Neural cell (in vitro differentiated cells): ENCODE results near the gene SESN1. TPM values are rescaled to one million over a fixed set of nuclear protein-coding genes. Genes with fewer than 3 reads are reported as not detected.

Experiments used
- H2AFZ ChIP-seq: fragments of 200-600, 300-800 bp; sonication (generic), shearing (Covaris generic); 2 replicates; pipeline ENCODE4 v1.6.0; 2014; ENCODE audit warnings: low read depth, mild to moderate bottlenecking, antibody characterized with exemption, low read length, moderate library complexity
- H3F3A ChIP-seq: fragments of 200-600 bp; shearing (Covaris generic); 2 replicates; pipeline ENCODE4 v1.6.1; 2016; ENCODE audit warnings: mild to moderate bottlenecking, moderate library complexity, mixed read lengths, antibody characterized with exemption, low read length; ENCODE audit not compliant: insufficient read depth, poor library complexity, severe bottlenecking
- H3K27ac ChIP-seq: fragments of 200-600, 300-800 bp; sonication (generic), shearing (Covaris generic); 2 replicates; pipeline ENCODE4 v1.5.1; 2014; ENCODE audit warnings: mild to moderate bottlenecking, low read length, moderate library complexity
- H3K27me3 ChIP-seq: fragments of 300-800, 200-600 bp; sonication (generic), shearing (Covaris generic); 2 replicates; pipeline ENCODE4 v1.6.0; 2014; ENCODE audit warnings: mild to moderate bottlenecking, low read depth, low read length, moderate library complexity; ENCODE audit not compliant: insufficient read depth
- H3K36me3 ChIP-seq: fragments of 300-800, 200-600 bp; sonication (generic), shearing (Covaris generic); 2 replicates; pipeline ENCODE4 v1.5.1; 2014; ENCODE audit warnings: mild to moderate bottlenecking, antibody characterized with exemption, low read length, moderate library complexity; ENCODE audit not compliant: insufficient read depth
- H3K4me2 ChIP-seq: fragments of 300-800, 200-600 bp; sonication (generic), shearing (Covaris generic); 2 replicates; pipeline ENCODE4 v1.6.0; 2014; ENCODE audit warnings: mild to moderate bottlenecking, low read length
- H3K4me3 ChIP-seq: fragments of 300-800, 200-600 bp; sonication (generic), shearing (Covaris generic); 2 replicates; pipeline ENCODE4 v1.5.1; 2014; ENCODE audit warnings: mild to moderate bottlenecking, low read length, moderate library complexity
- H3K79me2 ChIP-seq: fragments of 200-600 bp; shearing (Covaris generic); replicated peaks from 2 replicates; pipeline ENCODE4 v1.6.0; 2014; ENCODE audit warnings: mild to moderate bottlenecking, low read length, moderate library complexity; ENCODE audit not compliant: insufficient read depth
- H3K9ac ChIP-seq: fragments of 300-800, 200-600 bp; sonication (generic), shearing (Covaris generic); 2 replicates; pipeline ENCODE4 v1.6.1; 2016; ENCODE audit warnings: mild to moderate bottlenecking, low read length, mixed read lengths
- H3K9me2 ChIP-seq: fragments of 200-600 bp; shearing (Covaris generic); 2 replicates; pipeline ENCODE4 v1.6.1; 2016; ENCODE audit warnings: mild to moderate bottlenecking, low read length, mixed read lengths; ENCODE audit not compliant: insufficient read depth
- H3K9me3 ChIP-seq: fragments of 200-600, 300-800 bp; sonication (generic), shearing (Covaris generic); 2 replicates; pipeline ENCODE4 v1.6.1; 2016; ENCODE audit warnings: mild to moderate bottlenecking, mixed run types, low read length, moderate library complexity, mixed read lengths
- H4K20me1 ChIP-seq: fragments of 200-600 bp; shearing (Covaris generic); 2 replicates; pipeline ENCODE4 v1.6.1; 2016; ENCODE audit warnings: mild to moderate bottlenecking, mixed run types; ENCODE audit not compliant: insufficient read depth
- CTCF ChIP-seq: fragments of 450-650 bp; IDR thresholded peaks from 2 replicates; pipeline ENCODE4 v1.5.1; 2014; ENCODE audit warnings: antibody characterized with exemption, mild to moderate bottlenecking, moderate library complexity; ENCODE audit not compliant: poor library complexity, severe bottlenecking
- EP300 ChIP-seq: fragments of 450-650 bp; conservative IDR thresholded peaks from 2 replicates; pipeline ENCODE4 v1.6.1; 2014; ENCODE audit warnings: antibody characterized with exemption, mild to moderate bottlenecking, moderate library complexity; ENCODE audit not compliant: poor library complexity, severe bottlenecking
- EZH2 ChIP-seq: fragments of 200-600, 300-800 bp; shearing (Covaris generic), sonication (generic); IDR thresholded peaks from 2 replicates; pipeline ENCODE4 v1.6.1; 2014; ENCODE audit warnings: antibody characterized with exemption, low read length, borderline replicate concordance, mild to moderate bottlenecking; ENCODE audit not compliant: insufficient read depth, poor library complexity, severe bottlenecking
- MXI1 ChIP-seq: fragments of 450-650 bp; conservative IDR thresholded peaks from 2 replicates; pipeline ENCODE4 v1.6.1; 2014; ENCODE audit warnings: antibody characterized with exemption, mild to moderate bottlenecking; ENCODE audit not compliant: poor library complexity, severe bottlenecking
- POLR2AphosphoS5 ChIP-seq: IDR thresholded peaks from 2 replicates; pipeline ENCODE4 v1.6.1; 2012
- RAD21 ChIP-seq: fragments of 450-650 bp; conservative IDR thresholded peaks from 2 replicates; pipeline ENCODE4 v1.6.1; 2014; ENCODE audit warnings: antibody characterized with exemption, mild to moderate bottlenecking, moderate library complexity
- REST ChIP-seq: IDR thresholded peaks from 2 replicates; pipeline ENCODE4 v1.6.1; 2012; ENCODE audit warnings: borderline replicate concordance
- SMC3 ChIP-seq: fragments of 450-650 bp; conservative IDR thresholded peaks from 2 replicates; pipeline ENCODE4 v1.6.1; 2014; ENCODE audit warnings: antibody characterized with exemption, mild to moderate bottlenecking, moderate library complexity; ENCODE audit not compliant: poor library complexity
- TAF1 ChIP-seq: IDR thresholded peaks from 2 replicates; pipeline ENCODE4 v1.6.1; 2012; ENCODE audit warnings: low read depth
- polyA plus RNA-seq: library from polyadenylated mRNA; depleted of rRNA; stranded (reverse); fragments of >200 nt; gene quantifications from 2 replicates; pipeline ENCODE4 v1.2.3, GENCODE V29; 2014

The SESN1 gene
- polyA plus RNA-seq, 1 donor from 2014 or later = 46.4 TPM

- H3K4me3 ChIP-seq = no peak overlapping the region
- H3K36me3 ChIP-seq = no peaks in the 10 kb centered on the region
- no peak overlapping the region for H3K9ac ChIP-seq
- H3K9me3 ChIP-seq = no peaks in the 10 kb centered on the region
- no peak overlapping the region for H3K27ac ChIP-seq
- H3K9me2 ChIP-seq = no peaks in the 10 kb centered on the region
- no peak overlapping the region for H2AFZ ChIP-seq
- H4K20me1 ChIP-seq = no peaks in the 10 kb centered on the region
- no peak overlapping the region for H3K4me2 ChIP-seq
- H3F3A ChIP-seq = no peaks in the 10 kb centered on the region
- H3K79me2 ChIP-seq = no peaks in the 10 kb centered on the region
- TF ChIP-seq REST = no peak
- no peak for TF ChIP-seq EZH2
- no peak for TF ChIP-seq TAF1
- no peak for TF ChIP-seq POLR2AphosphoS5
- TF ChIP-seq MXI1 = no peak
- no peak for TF ChIP-seq CTCF
- TF ChIP-seq SMC3 = no peak
- no peak for TF ChIP-seq RAD21
- no peak for TF ChIP-seq EP300
- H3K27me3 ChIP-seq = no peaks in the 10 kb centered on the region
Observed at GRCh38 chr6:108953681-108954080, 141.0 kb downstream of the SESN1 start.

GRCh38 chr6:108952776-108953486 lies 141.7 kb downstream of the SESN1 start:
- no peaks in the 10 kb centered on the region for H3K27me3 ChIP-seq
- H3K27ac ChIP-seq = no peak overlapping the region
- TF ChIP-seq POLR2AphosphoS5 (no peak), EP300 (no peak), SMC3 (no peak), EZH2 (no peak), MXI1 (no peak), CTCF (no peak), TAF1 (no peak), REST (no peak), RAD21 (no peak)
- H3K4me2 ChIP-seq = no peak overlapping the region
- no peaks in the 10 kb centered on the region for H3K9me3 ChIP-seq
- H3K9ac ChIP-seq = no peak overlapping the region
- H3K9me2 ChIP-seq = no peaks in the 10 kb centered on the region
- H3K36me3 ChIP-seq = no peaks in the 10 kb centered on the region
- H2AFZ ChIP-seq = no peak overlapping the region
- no peaks in the 10 kb centered on the region for H3F3A ChIP-seq
- no peaks in the 10 kb centered on the region for H4K20me1 ChIP-seq
- no peak overlapping the region for H3K4me3 ChIP-seq
- H3K79me2 ChIP-seq = no peaks in the 10 kb centered on the region
